Erythroblast (primary cell): ENCODE measurements around the gene DEXI.
"Not testable (repeated sequence)": the region's sequence is repeated elsewhere in the genome, so short reads cannot be mapped to it uniquely, and the experiment has no call there.

ENCODE experiments used
- GATA1 ChIP-seq: IDR thresholded peaks from 2 replicates; pipeline ENCODE4 v1.6.1; 2011; ENCODE audit warnings: low read depth, mild to moderate bottlenecking, control low read depth, low read length, moderate library complexity
- POLR2A ChIP-seq: IDR thresholded peaks from 2 replicates; pipeline ENCODE4 v1.6.1; 2011; ENCODE audit warnings: mild to moderate bottlenecking, low read length

DNA sequence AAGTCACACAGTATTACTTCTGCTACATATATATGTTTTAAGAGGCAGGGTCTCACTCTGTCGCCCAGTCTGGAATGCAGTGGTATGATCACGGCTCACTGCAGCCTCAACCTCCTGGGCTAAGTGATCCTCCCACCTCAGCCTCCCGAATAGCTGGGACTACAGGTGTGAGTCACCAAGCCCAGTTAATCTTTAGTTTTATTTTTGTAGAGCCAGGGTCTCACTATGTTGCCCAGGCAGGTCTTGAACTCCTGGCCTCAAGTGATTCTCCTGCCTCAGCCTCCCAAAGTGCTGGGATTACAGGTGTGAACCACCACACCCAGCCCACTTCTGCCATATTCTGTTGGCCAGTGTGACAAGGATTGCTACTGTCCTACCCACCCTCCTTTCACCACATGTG lies 17.0 kb downstream of the DEXI start:
- TF ChIP-seq POLR2A, GATA1: not testable (repeated sequence)
